GM06990 (cell line): ENCODE measurements around the gene COL3A1.

ENCODE experiments used
- DNase-seq: peaks from one replicate; pipeline ENCODE4 v3.0.0-alpha.2; 2011; ENCODE audit not compliant: insufficient read length; ENCODE audit errors: extremely low read depth
- H3K27me3 ChIP-seq: replicated peaks from 2 replicates; pipeline ENCODE4 v1.6.0; 2011; ENCODE audit warnings: low read length; ENCODE audit not compliant: control insufficient read depth, insufficient read depth
- H3K36me3 ChIP-seq: 2 replicates; pipeline ENCODE4 v1.5.1; 2011; ENCODE audit warnings: low read length; ENCODE audit not compliant: control insufficient read depth, insufficient read depth
- H3K4me3 ChIP-seq: replicated peaks from 2 replicates; pipeline ENCODE4 v1.5.1; 2011; ENCODE audit warnings: low read depth, mild to moderate bottlenecking, control low read depth, low read length
- TF ChIP-seq, protein P1 (sequence below): IDR thresholded peaks from 2 replicates; pipeline ENCODE4 v1.5.1; 2011; ENCODE audit warnings: low read length, control low read depth, mild to moderate bottlenecking, inconsistent platforms; ENCODE audit not compliant: insufficient read depth, poor library complexity, severe bottlenecking

COL3A1 gene

DNA sequence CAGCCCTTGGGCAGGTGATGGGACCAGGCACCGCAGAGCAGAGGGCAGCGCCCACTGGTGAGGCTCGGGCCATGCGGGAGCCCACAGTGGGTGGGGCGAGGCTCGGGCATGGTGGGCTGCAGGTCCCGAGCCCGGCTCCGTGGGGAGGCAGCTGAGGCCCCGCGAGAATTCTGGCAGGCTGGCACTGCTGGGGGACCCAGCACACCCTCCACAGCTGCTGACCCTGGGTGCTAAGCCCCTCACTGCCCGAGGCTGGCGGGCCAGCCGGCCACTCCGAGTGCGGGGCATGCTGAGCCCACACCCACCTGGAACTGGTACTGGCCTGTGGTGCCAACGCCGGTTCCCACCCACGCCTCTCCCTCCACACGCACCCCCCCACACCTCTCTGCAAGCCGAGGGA is 29.7 kb upstream of the COL3A1 start:
- no peak overlapping the region for H3K4me3 ChIP-seq
- no peak for DNase-seq
- no peaks in the 10 kb centered on the region for H3K27me3 ChIP-seq
- TF ChIP-seq, protein P1, sequence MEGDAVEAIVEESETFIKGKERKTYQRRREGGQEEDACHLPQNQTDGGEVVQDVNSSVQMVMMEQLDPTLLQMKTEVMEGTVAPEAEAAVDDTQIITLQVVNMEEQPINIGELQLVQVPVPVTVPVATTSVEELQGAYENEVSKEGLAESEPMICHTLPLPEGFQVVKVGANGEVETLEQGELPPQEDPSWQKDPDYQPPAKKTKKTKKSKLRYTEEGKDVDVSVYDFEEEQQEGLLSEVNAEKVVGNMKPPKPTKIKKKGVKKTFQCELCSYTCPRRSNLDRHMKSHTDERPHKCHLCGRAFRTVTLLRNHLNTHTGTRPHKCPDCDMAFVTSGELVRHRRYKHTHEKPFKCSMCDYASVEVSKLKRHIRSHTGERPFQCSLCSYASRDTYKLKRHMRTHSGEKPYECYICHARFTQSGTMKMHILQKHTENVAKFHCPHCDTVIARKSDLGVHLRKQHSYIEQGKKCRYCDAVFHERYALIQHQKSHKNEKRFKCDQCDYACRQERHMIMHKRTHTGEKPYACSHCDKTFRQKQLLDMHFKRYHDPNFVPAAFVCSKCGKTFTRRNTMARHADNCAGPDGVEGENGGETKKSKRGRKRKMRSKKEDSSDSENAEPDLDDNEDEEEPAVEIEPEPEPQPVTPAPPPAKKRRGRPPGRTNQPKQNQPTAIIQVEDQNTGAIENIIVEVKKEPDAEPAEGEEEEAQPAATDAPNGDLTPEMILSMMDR: no peak
- H3K36me3 ChIP-seq: no peaks in the 10 kb centered on the region

- Histone ChIP-seq H3K4me3 (no peak overlapping the region), H3K27me3 (no peaks in the 10 kb centered on the region), H3K36me3 (no peaks in the 10 kb centered on the region)
- no peak for DNase-seq
- TF ChIP-seq, protein P1: no peak
Observed at GRCh38 chr2:188949046-188949818, 24.9 kb upstream of the COL3A1 start.

DNA sequence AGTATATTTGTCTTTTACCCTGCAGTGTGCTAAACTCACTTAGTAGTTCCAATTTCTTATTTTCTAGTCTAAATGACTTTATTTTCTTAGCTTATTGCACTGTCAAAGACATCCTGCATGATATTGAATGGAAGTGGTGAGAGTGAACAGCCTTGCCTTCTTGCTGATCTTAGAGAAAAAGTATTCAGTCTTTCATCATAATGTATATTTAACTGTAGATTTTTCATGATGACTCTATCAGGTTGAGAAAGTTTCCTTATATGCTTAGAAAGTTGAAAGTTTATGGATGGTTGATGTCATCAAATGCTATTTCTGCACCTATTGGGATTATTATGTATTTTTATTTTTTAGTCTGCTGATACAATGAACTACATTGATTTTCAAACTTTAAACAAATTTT is 21.3 kb upstream of the COL3A1 start:
- H3K27me3 ChIP-seq: no peaks in the 10 kb centered on the region
- no peak for DNase-seq
- H3K4me3 ChIP-seq: no peak overlapping the region
- no peaks in the 10 kb centered on the region for H3K36me3 ChIP-seq
- TF ChIP-seq, protein P1: no peak

GRCh38 chr2:188956290-188956689 is 17.9 kb upstream of the COL3A1 start:
- Histone ChIP-seq H3K36me3 (no peaks in the 10 kb centered on the region), H3K4me3 (no peak overlapping the region), H3K27me3 (no peaks in the 10 kb centered on the region)
- TF ChIP-seq, protein P1: no peak
- no peak for DNase-seq

DNA sequence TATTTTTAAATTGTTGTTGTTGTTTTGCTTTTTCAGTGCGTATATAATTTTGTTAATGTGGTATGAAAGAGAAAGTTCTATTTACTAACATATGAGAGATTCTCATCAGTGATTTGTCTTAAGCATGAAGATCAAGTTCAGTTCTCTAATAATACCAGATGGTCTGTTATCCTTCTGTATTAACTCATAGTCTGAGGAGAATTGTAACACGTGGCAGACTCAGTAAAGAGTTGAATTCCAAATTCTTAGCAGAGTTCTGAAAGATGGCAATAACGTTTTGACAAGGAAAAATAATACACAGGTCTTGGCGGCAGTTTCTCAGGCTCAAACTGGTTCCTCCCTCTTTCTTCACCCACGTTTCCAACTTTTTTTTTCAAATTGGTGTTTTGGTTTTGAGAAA is 17.2 kb upstream of the COL3A1 start:
- DNase-seq: no peak
- H3K4me3 ChIP-seq: no peak overlapping the region
- TF ChIP-seq, protein P1: no peak

More for the DNA sequence above, 17.2 kb upstream of the COL3A1 start:
- no peaks in the 10 kb centered on the region for H3K36me3 ChIP-seq
- no peaks in the 10 kb centered on the region for H3K27me3 ChIP-seq
